CD4-positive, alpha-beta memory T cell (primary cell): ENCODE measurements around the gene SMARCD3. TPM values are rescaled to one million over a fixed set of nuclear protein-coding genes. Genes with fewer than 3 reads are reported as not detected.

Experiments
- CTCF ChIA-PET: fragments of 350-600 bp; sonication (Branson Sonifier 250); formaldehyde crosslinking; loops from one replicate; lab custom pipeline; 2021; ENCODE audit warnings: inconsistent platforms; ENCODE audit not compliant: partially characterized antibody; lab: Charles Lee
- POLR2A ChIA-PET: fragments of 350-600 bp; sonication (Branson Sonifier 250); formaldehyde crosslinking; loops from one replicate; lab custom pipeline; 2021; ENCODE audit not compliant: partially characterized antibody; lab: Charles Lee
- DNase-seq, 5 donors: peaks; one replicate each; pipeline versions ENCODE4 v3.0.0 to v3.0.0-alpha.2; 2020 to 2022; ENCODE audit warnings: mixed read lengths in 1 of 5
- H3K27ac ChIP-seq: one replicate; pipeline ENCODE4 v1.7.0; 2013; ENCODE audit warnings: low read depth, low read length
- H3K27me3 ChIP-seq: 2 replicates; pipeline ENCODE4 v1.7.0; 2013; ENCODE audit warnings: mild to moderate bottlenecking, low read length, moderate library complexity; ENCODE audit not compliant: insufficient read depth
- H3K36me3 ChIP-seq: 2 replicates; pipeline ENCODE4 v1.7.0; 2013; ENCODE audit warnings: mild to moderate bottlenecking, low read length, moderate library complexity; ENCODE audit not compliant: insufficient read depth
- H3K4me1 ChIP-seq: 2 replicates; pipeline ENCODE4 v1.7.0; 2013; ENCODE audit warnings: mild to moderate bottlenecking, low read length, moderate library complexity; ENCODE audit not compliant: insufficient read depth
- H3K4me3 ChIP-seq, 2 donors: one replicate each; pipeline ENCODE4 v1.7.0; 2013; ENCODE audit warnings: low read length in 2 of 2, mild to moderate bottlenecking in 1 of 2
- H3K9me3 ChIP-seq, 2 donors: one replicate each; pipeline ENCODE4 v1.7.0; 2013; ENCODE audit warnings: low read length in 2 of 2, control low read depth in 1 of 2; ENCODE audit not compliant: control insufficient read depth in 1 of 2
- H3K27ac Mint-ChIP-seq, 7 donors: one replicate each; pipeline ENCODE4 v1.8.0; 2020 to 2021; ENCODE audit warnings: mixed read lengths in 7 of 7, mild to moderate bottlenecking in 6 of 7, inconsistent platforms in 3 of 7, moderate library complexity in 3 of 7
- H3K27me3 Mint-ChIP-seq, 2 donors: one replicate each; pipeline ENCODE4 v1.8.0; 2020 to 2021; ENCODE audit warnings: mixed read lengths in 2 of 2
- H3K36me3 Mint-ChIP-seq, 2 donors: one replicate each; pipeline ENCODE4 v1.8.0; 2020 to 2021; ENCODE audit warnings: mixed read lengths in 2 of 2, inconsistent platforms in 1 of 2, mild to moderate bottlenecking in 1 of 2
- H3K4me1 Mint-ChIP-seq, 4 donors: one replicate each; pipeline ENCODE4 v1.8.0; 2020 to 2021; ENCODE audit warnings: mixed read lengths in 4 of 4, mild to moderate bottlenecking in 1 of 4
- H3K4me3 Mint-ChIP-seq, 8 donors: one replicate each; pipeline ENCODE4 v1.8.0; 2020 to 2021; ENCODE audit warnings: mixed read lengths in 8 of 8, mild to moderate bottlenecking in 7 of 8, moderate library complexity in 6 of 8, inconsistent platforms in 3 of 8
- H3K9me3 Mint-ChIP-seq, 8 donors: one replicate each; pipeline ENCODE4 v1.8.0; 2020 to 2021; ENCODE audit warnings: mixed read lengths in 8 of 8, mild to moderate bottlenecking in 5 of 8, inconsistent platforms in 3 of 8, moderate library complexity in 1 of 8
- intact Hi-C: fragments of 100-400 bp; cut with micrococcal nuclease; formaldehyde crosslinking; loops from one replicate; pipeline ENCODE4 v1.15.1; 2023
- polyA plus RNA-seq, 2 donors: library from polyadenylated mRNA; unstranded; fragments of 300-500 nt; fragmentation: Illumina TruSeq; gene quantifications; one replicate each; pipeline ENCODE4 v1.2.3, GENCODE V29; 2021
- total RNA-seq, 2 experiments: library from RNA; stranded (reverse); gene quantifications; one replicate each; pipeline ENCODE4 v1.2.3, GENCODE V29; 2021

The SMARCD3 gene
- total and polyA plus RNA-seq, 4 experiments from 2014 or later: 4.0 to 5.2 (median 4.6) TPM

GRCh38 chr7:151191544-151191943 is 57.0 kb downstream of the SMARCD3 start:
- H3K4me3 Mint-ChIP-seq: no peak overlapping the region
- no peak for DNase-seq
- H3K36me3 Mint-ChIP-seq: no peaks in the 10 kb centered on the region
- Histone ChIP-seq H3K9me3 (no peaks in the 10 kb centered on the region), H3K27me3 (peaks cover 9% of the 10 kb centered on the region), H3K27ac (no peak overlapping the region), H3K4me3 (no peak overlapping the region), H3K36me3 (no peaks in the 10 kb centered on the region), H3K4me1 (peaks cover 21% of the 10 kb centered on the region)
- no peaks in the 10 kb centered on the region for H3K27me3 Mint-ChIP-seq
- no peaks in the 10 kb centered on the region for H3K9me3 Mint-ChIP-seq
- no peak overlapping the region for H3K27ac Mint-ChIP-seq
- intact Hi-C loops: no loop called here
- ChIA-PET POLR2A (no interaction called here), CTCF (interaction anchor here (1.1 kb wide), 1 partner anchor 67 kb away, joined by 4 read pairs; no protein-coding TSS in a partner anchor)
- peaks cover 3 to 17% (median 11%) of the 10 kb centered on the region in 4 donors for H3K4me1 Mint-ChIP-seq

DNA sequence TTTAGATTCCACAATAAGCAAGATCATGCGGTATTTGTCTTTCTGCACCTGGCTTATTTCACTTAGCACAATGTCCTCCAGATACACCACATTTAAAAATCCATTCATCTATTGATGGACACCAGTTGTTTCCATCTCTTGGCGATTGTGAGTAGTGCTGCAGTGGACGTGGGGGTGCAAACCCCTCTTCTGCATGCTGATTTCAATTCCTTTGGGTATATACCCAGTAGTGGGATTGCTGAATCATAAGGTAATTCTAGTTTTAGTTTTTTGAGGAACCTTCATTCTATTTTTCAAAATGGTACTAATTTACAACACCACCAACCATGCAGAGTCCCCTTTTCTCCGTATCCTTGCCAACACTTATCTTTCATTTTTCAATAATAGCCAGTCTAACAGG is 59.5 kb downstream of the SMARCD3 start:
- Histone ChIP-seq H3K27me3 (no peaks in the 10 kb centered on the region), H3K36me3 (no peaks in the 10 kb centered on the region), H3K4me1 (peaks cover 3% of the 10 kb centered on the region), H3K27ac (no peak overlapping the region), H3K4me3 (no peak overlapping the region), H3K9me3 (no peaks in the 10 kb centered on the region)
- Mint-ChIP-seq H3K4me1 (peaks cover under 1 to 6% (median under 1%) of the 10 kb centered on the region in 4 donors), H3K4me3 (no peak overlapping the region), H3K27ac (no peak overlapping the region), H3K9me3 (peaks cover 0 to 1% (median 0%) of the 10 kb centered on the region in 8 donors), H3K27me3 (no peaks in the 10 kb centered on the region), H3K36me3 (no peaks in the 10 kb centered on the region)
- no peak for DNase-seq
- CTCF ChIA-PET: no interaction called here
- POLR2A ChIA-PET: no interaction called here
- intact Hi-C loops: no loop called here

Other genes with a start within 250 kb of the SMARCD3 start
- 10 to 100 TPM; 29.3 to 29.9 TPM for gene ATG9B, start 224.2 kb downstream of the SMARCD3 start, total RNA-seq
- 10 to 100 TPM; 16.9 to 36.6 TPM for gene ATG9B, start 224.2 kb downstream of the SMARCD3 start, polyA plus RNA-seq
- gene ABCB8, start 220.2 kb downstream of the SMARCD3 start, total RNA-seq: 10 to 100 TPM; 71.2 to 75.8 TPM
- gene ABCB8, start 220.2 kb downstream of the SMARCD3 start, polyA plus RNA-seq: 10 to 100 TPM; 17.8 to 22.8 TPM
- gene ASIC3, start 200.2 kb downstream of the SMARCD3 start, total RNA-seq: 10 to 100 TPM; 10.6 to 11.6 TPM
- gene ASIC3, start 200.2 kb downstream of the SMARCD3 start, polyA plus RNA-seq: not detected
- gene CDK5, start 190.8 kb downstream of the SMARCD3 start, total RNA-seq: 1 to 10 TPM; 6.3 to 7.5 TPM
- gene CDK5, start 190.8 kb downstream of the SMARCD3 start, polyA plus RNA-seq: 10 to 100 TPM; 10.8 to 15.2 TPM
- gene SLC4A2, start 189.1 kb downstream of the SMARCD3 start, total RNA-seq: 10 to 100 TPM; 82.7 to 84.7 TPM
- 10 to 100 TPM; 12.8 to 24.3 TPM for gene SLC4A2, start 189.1 kb downstream of the SMARCD3 start, polyA plus RNA-seq
- 100 to 1,000 TPM; 123 to 126 TPM for gene FASTK, start 167.9 kb downstream of the SMARCD3 start, total RNA-seq
- 10 to 100 TPM; 51.2 to 62.2 TPM for gene FASTK, start 167.9 kb downstream of the SMARCD3 start, polyA plus RNA-seq
- 10 to 100 TPM; 42.6 to 48.7 TPM for gene TMUB1, start 165.2 kb downstream of the SMARCD3 start, total RNA-seq
- 10 to 100 TPM; 48.9 to 66.7 TPM for gene TMUB1, start 165.2 kb downstream of the SMARCD3 start, polyA plus RNA-seq
- gene AGAP3, start 162.2 kb downstream of the SMARCD3 start, total RNA-seq: 10 to 100 TPM; 52.9 to 65.8 TPM
- 1 to 10 TPM; 3.0 to 9.5 TPM for gene AGAP3, start 162.2 kb downstream of the SMARCD3 start, polyA plus RNA-seq
- gene GBX1, start 81.0 kb downstream of the SMARCD3 start, total RNA-seq: not detected
- gene GBX1, start 81.0 kb downstream of the SMARCD3 start, polyA plus RNA-seq: not detected
- not detected for gene ASB10, start 61.4 kb downstream of the SMARCD3 start, total RNA-seq
- not detected for gene ASB10, start 61.4 kb downstream of the SMARCD3 start, polyA plus RNA-seq
- 1 to 10 TPM; 4.9 to 6.9 TPM for gene H2BK1, start 38.2 kb downstream of the SMARCD3 start, total RNA-seq
- gene H2BK1, start 38.2 kb downstream of the SMARCD3 start, polyA plus RNA-seq: not detected
- gene ABCF2, start 21.5 kb downstream of the SMARCD3 start, total RNA-seq: 10 to 100 TPM; 31.4 to 35.7 TPM
- 10 to 100 TPM; 33.0 to 37.3 TPM for gene ABCF2, start 21.5 kb downstream of the SMARCD3 start, polyA plus RNA-seq
- 10 to 100 TPM; 52.2 to 52.3 TPM for gene CHPF2, start 16.2 kb downstream of the SMARCD3 start, total RNA-seq
- 10 to 100 TPM; 25.3 to 28.6 TPM for gene CHPF2, start 16.2 kb downstream of the SMARCD3 start, polyA plus RNA-seq
- 100 to 1,000 TPM; 116 to 119 TPM for gene NUB1, start 93.1 kb upstream of the SMARCD3 start, total RNA-seq
- 10 to 100 TPM; 50.1 to 77.0 TPM for gene NUB1, start 93.1 kb upstream of the SMARCD3 start, polyA plus RNA-seq
- gene WDR86, start 161.3 kb upstream of the SMARCD3 start, total RNA-seq: 1 to 10 TPM; 7.0 to 8.0 TPM
- 10 to 100 TPM; 10.0 to 14.4 TPM for gene WDR86, start 161.3 kb upstream of the SMARCD3 start, polyA plus RNA-seq
- gene CRYGN, start 191.4 kb upstream of the SMARCD3 start, total RNA-seq: not detected
- gene CRYGN, start 191.4 kb upstream of the SMARCD3 start, polyA plus RNA-seq: 1 to 10 TPM in 1 of 2 donors, not detected in 1; 1.9 TPM